Calu3 (cell line): ENCODE data around the gene KIAA1755. TPM values are rescaled to one million over a fixed set of nuclear protein-coding genes. Genes with fewer than 3 reads are reported as not detected.
A peak's percentile ranks its signal among the peaks of the same experiment; 100 is the strongest.

ENCODE experiments used
- BruUV-seq: library from RNA; stranded (reverse); fragments of 400-500 nt; replicated peaks from 2 replicates; lab custom pipeline; 2021; lab: Mats Ljungman, UMichigan
- CTCF ChIA-PET: fragments of 300-600 bp; sonication (Branson Sonifier 250); formaldehyde crosslinking; loops from one replicate; lab custom pipeline; 2022; ENCODE audit warnings: antibody characterized with exemption; lab: Charles Lee
- DNase-seq: peaks from one replicate; pipeline ENCODE4 v3.0.0; 2022
- H3K27ac Mint-ChIP-seq: one replicate; pipeline ENCODE4 v1.8.0; 2022; ENCODE audit warnings: mixed read lengths; ENCODE audit not compliant: unreplicated experiment
- H3K27me3 Mint-ChIP-seq: one replicate; pipeline ENCODE4 v1.8.0; 2022; ENCODE audit warnings: mixed read lengths; ENCODE audit not compliant: unreplicated experiment
- H3K36me3 Mint-ChIP-seq: one replicate; pipeline ENCODE4 v1.8.0; 2022; ENCODE audit warnings: mild to moderate bottlenecking, moderate library complexity, mixed read lengths; ENCODE audit not compliant: insufficient read depth, unreplicated experiment
- H3K4me1 Mint-ChIP-seq: one replicate; pipeline ENCODE4 v1.8.0; 2022; ENCODE audit warnings: mild to moderate bottlenecking, low read depth, mixed read lengths; ENCODE audit not compliant: unreplicated experiment
- H3K4me3 Mint-ChIP-seq: one replicate; pipeline ENCODE4 v1.8.0; 2022; ENCODE audit warnings: mild to moderate bottlenecking, low read depth, moderate library complexity, mixed read lengths; ENCODE audit not compliant: unreplicated experiment
- H3K9me3 Mint-ChIP-seq: one replicate; pipeline ENCODE4 v1.8.0; 2022; ENCODE audit warnings: low read depth, mixed read lengths; ENCODE audit not compliant: unreplicated experiment
- intact Hi-C: fragments of 100-400 bp; cut with micrococcal nuclease; formaldehyde crosslinking; loops from one replicate; pipeline ENCODE4 v1.10.0; 2022; ENCODE audit not compliant: unreplicated experiment
- total RNA-seq: library from RNA; stranded (reverse); gene quantifications from 2 replicates; pipeline ENCODE4 v1.2.3, GENCODE V29; 2022
- TF ChIP-seq, protein P1 (sequence below): fragments of 200-600 bp; IDR thresholded peaks from one replicate; pipeline ENCODE4 v1.8.0; 2022; ENCODE audit warnings: antibody characterized with exemption; ENCODE audit not compliant: unreplicated experiment

KIAA1755 gene
- total RNA-seq, 1 experiment from 2014 or later, result not detected

GRCh38 chr20:38231531-38232121 is 28.9 kb downstream of the KIAA1755 start:
- no peaks in the 10 kb centered on the region for H3K27me3 Mint-ChIP-seq
- TF ChIP-seq, protein P1, sequence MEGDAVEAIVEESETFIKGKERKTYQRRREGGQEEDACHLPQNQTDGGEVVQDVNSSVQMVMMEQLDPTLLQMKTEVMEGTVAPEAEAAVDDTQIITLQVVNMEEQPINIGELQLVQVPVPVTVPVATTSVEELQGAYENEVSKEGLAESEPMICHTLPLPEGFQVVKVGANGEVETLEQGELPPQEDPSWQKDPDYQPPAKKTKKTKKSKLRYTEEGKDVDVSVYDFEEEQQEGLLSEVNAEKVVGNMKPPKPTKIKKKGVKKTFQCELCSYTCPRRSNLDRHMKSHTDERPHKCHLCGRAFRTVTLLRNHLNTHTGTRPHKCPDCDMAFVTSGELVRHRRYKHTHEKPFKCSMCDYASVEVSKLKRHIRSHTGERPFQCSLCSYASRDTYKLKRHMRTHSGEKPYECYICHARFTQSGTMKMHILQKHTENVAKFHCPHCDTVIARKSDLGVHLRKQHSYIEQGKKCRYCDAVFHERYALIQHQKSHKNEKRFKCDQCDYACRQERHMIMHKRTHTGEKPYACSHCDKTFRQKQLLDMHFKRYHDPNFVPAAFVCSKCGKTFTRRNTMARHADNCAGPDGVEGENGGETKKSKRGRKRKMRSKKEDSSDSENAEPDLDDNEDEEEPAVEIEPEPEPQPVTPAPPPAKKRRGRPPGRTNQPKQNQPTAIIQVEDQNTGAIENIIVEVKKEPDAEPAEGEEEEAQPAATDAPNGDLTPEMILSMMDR, result no peak
- intact Hi-C loops, result loop anchor here (5.0 kb wide), 1 partner anchor 71 kb away; the partner anchor contains the start of gene BPI
- DNase-seq, result no peak
- H3K9me3 Mint-ChIP-seq, result no peaks in the 10 kb centered on the region
- no peaks in the 10 kb centered on the region for H3K4me1 Mint-ChIP-seq
- H3K36me3 Mint-ChIP-seq, result no peaks in the 10 kb centered on the region
- H3K4me3 Mint-ChIP-seq, result no peak overlapping the region
- CTCF ChIA-PET, result interaction anchor here (0.5 to 3.2 kb wide), 10 partner anchors 10 to 270 kb away, joined by 3 to 15 read pairs (median 3); partner anchors contain the start of gene BPI
- no peak overlapping the region for H3K27ac Mint-ChIP-seq
- no TSS peak for BruUV-seq

DNA sequence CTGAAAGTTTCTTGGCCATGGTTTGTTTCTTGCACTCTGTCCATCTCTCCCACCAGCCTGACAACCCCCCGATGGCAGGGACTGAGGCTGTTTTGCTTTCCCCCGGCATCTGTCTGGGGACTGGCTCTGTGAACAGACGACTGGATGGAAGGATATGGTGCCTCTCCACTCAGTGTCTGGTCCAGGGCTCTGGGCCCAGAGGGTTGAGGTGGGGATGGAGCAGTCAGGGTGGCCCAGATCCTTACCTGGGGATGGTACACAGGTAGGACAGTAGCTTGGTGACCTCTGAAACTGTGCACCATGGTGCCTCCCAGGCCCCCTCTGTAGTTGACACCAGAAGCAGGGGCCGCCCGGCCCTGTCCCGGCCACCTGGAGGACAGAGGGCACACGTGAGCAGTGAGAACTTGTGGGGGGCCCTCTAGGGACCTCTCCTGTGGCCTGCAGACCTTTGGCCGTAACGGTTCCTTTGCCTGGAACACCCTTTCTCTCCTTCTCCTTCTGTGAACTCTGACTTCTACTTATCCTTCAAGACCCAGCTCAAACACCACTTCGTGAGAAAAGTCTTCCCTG is 29.5 kb downstream of the KIAA1755 start:
- Mint-ChIP-seq H3K36me3 (no peaks in the 10 kb centered on the region), H3K4me3 (no peak overlapping the region), H3K27me3 (no peaks in the 10 kb centered on the region), H3K27ac (no peak overlapping the region), H3K9me3 (no peaks in the 10 kb centered on the region), H3K4me1 (no peaks in the 10 kb centered on the region)
- CTCF ChIA-PET, result interaction anchor here (0.5 to 3.2 kb wide), 11 partner anchors 10 to 269 kb away, joined by 3 to 15 read pairs (median 3); partner anchors contain the start of gene BPI
- TF ChIP-seq, protein P1, result no peak
- BruUV-seq, result no TSS peak
- DNase-seq, result no peak
- intact Hi-C loops, result loop anchor here (5.0 kb wide), 1 partner anchor 71 kb away; the partner anchor contains the start of gene BPI

- H3K27ac Mint-ChIP-seq, result no peak overlapping the region
- H3K4me1 Mint-ChIP-seq, result no peaks in the 10 kb centered on the region
- no TSS peak for BruUV-seq
- H3K9me3 Mint-ChIP-seq, result no peaks in the 10 kb centered on the region
- DNase-seq, result no peak
- H3K4me3 Mint-ChIP-seq, result no peak overlapping the region
- intact Hi-C loops, result loop anchor here (5.0 kb wide), 1 partner anchor 72 kb away; the partner anchor contains the start of gene BPI
- TF ChIP-seq, protein P1, result no peak
- H3K27me3 Mint-ChIP-seq, result no peaks in the 10 kb centered on the region
- H3K36me3 Mint-ChIP-seq, result no peaks in the 10 kb centered on the region
- CTCF ChIA-PET, result interaction anchor here (0.6 to 3.2 kb wide), 6 partner anchors 29 to 98 kb away, joined by 3 to 15 read pairs (median 4); partner anchors contain the start of gene BPI
Observed at GRCh38 chr20:38230253-38230551, 30.3 kb downstream of the KIAA1755 start.

- DNase-seq, result peak; percentile 68
- TF ChIP-seq, protein P1, result peak; percentile 83
- BruUV-seq, result no TSS peak
- Mint-ChIP-seq H3K4me1 (no peaks in the 10 kb centered on the region), H3K9me3 (no peaks in the 10 kb centered on the region), H3K27me3 (no peaks in the 10 kb centered on the region), H3K36me3 (no peaks in the 10 kb centered on the region), H3K27ac (no peak overlapping the region), H3K4me3 (no peak overlapping the region)
- intact Hi-C loops, result loop anchor here (1.0 to 5.0 kb wide), 3 partner anchors 73 to 178 kb away; partner anchors contain the start of gene BPI
- CTCF ChIA-PET, result interaction anchor here (0.6 to 3.2 kb wide), 5 partner anchors 71 to 179 kb away, joined by 3 to 15 read pairs (median 3); partner anchors contain the start of gene BPI
Observed at GRCh38 chr20:38229376-38230252, 30.9 kb downstream of the KIAA1755 start.
